Activated T-helper 17 cell treated with anti-CD3 and anti-CD28 coated beads, Interleukin-2, amount 50 U/mL, for 72 hours (primary cell): Measurements from ENCODE around the gene ZDHHC1. TPM values are rescaled to one million over a fixed set of nuclear protein-coding genes. Genes with fewer than 3 reads are reported as not detected.
"Not testable (repeated sequence)": the region's sequence is repeated elsewhere in the genome, so short reads cannot be mapped to it uniquely, and the experiment has no call there.

Source experiments
- ATAC-seq: fragments of 150-1000 bp; cut with Tn5 transposase; replicated peaks from 2 replicates; pipeline ENCODE4 v1.10.0; 2021; ENCODE audit warnings: mild to moderate bottlenecking, moderate library complexity
- H3K27ac Mint-ChIP-seq: one replicate; pipeline ENCODE4 v1.8.0; 2022; ENCODE audit warnings: mixed read lengths
- H3K27me3 Mint-ChIP-seq: one replicate; pipeline ENCODE4 v1.8.0; 2022; ENCODE audit warnings: mixed read lengths
- H3K36me3 Mint-ChIP-seq: one replicate; pipeline ENCODE4 v1.8.0; 2022; ENCODE audit warnings: low read depth, mild to moderate bottlenecking, mixed read lengths
- H3K4me1 Mint-ChIP-seq: one replicate; pipeline ENCODE4 v1.8.0; 2022; ENCODE audit warnings: mixed read lengths
- H3K4me3 Mint-ChIP-seq: one replicate; pipeline ENCODE4 v1.8.0; 2022; ENCODE audit warnings: mild to moderate bottlenecking, mixed read lengths
- H3K9me3 Mint-ChIP-seq: one replicate; pipeline ENCODE4 v1.8.0; 2022; ENCODE audit warnings: mixed read lengths
- total RNA-seq, 2 donors: library from RNA; stranded (reverse); gene quantifications; one replicate each; pipeline ENCODE4 v1.2.3, GENCODE V29; 2022

ZDHHC1 gene
- total RNA-seq, 2 donors from 2014 or later = 0.52 to 0.74 TPM

- peak overlapping the region; percentile 46 for H3K27ac Mint-ChIP-seq
- not testable (repeated sequence) for H3K9me3 Mint-ChIP-seq, H3K36me3 Mint-ChIP-seq, H3K4me1 Mint-ChIP-seq, ATAC-seq
- peak overlapping the region; percentile 64 for H3K4me3 Mint-ChIP-seq
- H3K27me3 Mint-ChIP-seq = peaks cover 21% of the 10 kb centered on the region
These were observed 856 bp downstream of the ZDHHC1 start for GRCh38 chr16:67415421-67415820.

DNA sequence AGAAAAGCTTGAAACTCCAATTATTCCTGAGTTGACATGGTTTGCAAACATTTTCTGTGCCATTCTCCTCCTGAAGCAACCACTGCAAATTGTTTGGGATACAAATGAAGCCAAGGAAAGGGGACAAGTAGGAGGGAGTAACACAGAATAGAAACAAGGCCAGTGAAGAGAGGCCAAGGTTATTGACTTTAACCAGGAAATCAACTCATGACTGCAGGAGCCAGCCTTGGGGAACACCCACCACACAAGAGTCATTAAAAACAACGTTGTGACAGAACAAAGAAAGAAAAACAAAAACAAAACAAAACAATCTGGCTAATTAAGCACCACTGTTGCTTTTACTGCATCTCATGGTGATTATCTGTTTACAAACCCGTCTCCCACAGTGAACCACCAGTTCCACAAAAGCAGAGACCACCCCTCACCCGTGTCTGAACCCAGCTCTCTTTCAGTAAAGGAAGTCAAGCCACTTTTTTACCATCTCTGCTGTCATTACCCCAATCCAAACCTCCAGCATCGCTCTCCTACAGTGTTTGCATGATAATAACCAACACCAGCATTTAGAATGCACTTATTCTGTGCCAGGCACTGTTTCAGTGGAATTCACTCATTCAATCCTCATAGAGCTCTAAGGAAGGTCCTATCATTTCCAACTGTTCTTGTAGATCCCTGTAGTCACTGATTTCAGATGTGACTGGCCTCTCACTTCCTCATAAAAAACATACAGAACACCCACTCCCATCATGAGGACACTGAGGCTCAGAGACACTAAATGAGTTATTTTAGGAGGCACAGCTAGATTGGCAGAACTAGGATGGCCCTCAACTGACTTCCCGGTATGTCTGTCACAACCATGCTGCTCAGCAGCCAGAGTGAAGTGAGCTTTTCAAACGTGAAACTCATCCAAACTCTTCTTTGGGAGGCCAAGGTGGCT lies 2.0 kb downstream of the ZDHHC1 start:
- no peak for ATAC-seq
- H3K27ac Mint-ChIP-seq = no peak overlapping the region
- no peaks in the 10 kb centered on the region for H3K4me1 Mint-ChIP-seq
- H3K9me3 Mint-ChIP-seq = no peaks in the 10 kb centered on the region
- H3K27me3 Mint-ChIP-seq = peaks cover 17% of the 10 kb centered on the region
- no peaks in the 10 kb centered on the region for H3K36me3 Mint-ChIP-seq
- H3K4me3 Mint-ChIP-seq = no peak overlapping the region

GRCh38 chr16:67412294-67412693 lies 4.0 kb downstream of the ZDHHC1 start:
- H3K27me3 Mint-ChIP-seq = peaks cover 12% of the 10 kb centered on the region
- H3K36me3 Mint-ChIP-seq = no peaks in the 10 kb centered on the region
- no peaks in the 10 kb centered on the region for H3K4me1 Mint-ChIP-seq
- H3K9me3 Mint-ChIP-seq = no peaks in the 10 kb centered on the region
- H3K4me3 Mint-ChIP-seq = no peak overlapping the region
- ATAC-seq = no peak
- no peak overlapping the region for H3K27ac Mint-ChIP-seq

- Mint-ChIP-seq H3K4me1 (no peaks in the 10 kb centered on the region), H3K27ac (no peak overlapping the region), H3K4me3 (no peak overlapping the region), H3K27me3 (peaks cover 7% of the 10 kb centered on the region), H3K9me3 (no peaks in the 10 kb centered on the region), H3K36me3 (no peaks in the 10 kb centered on the region)
- no peak for ATAC-seq
These were observed 4.9 kb downstream of the ZDHHC1 start for GRCh38 chr16:67411339-67411738.

GRCh38 chr16:67409631-67410030 lies 6.6 kb downstream of the ZDHHC1 start:
- Mint-ChIP-seq H3K27ac (no peak overlapping the region), H3K27me3 (peaks cover 3% of the 10 kb centered on the region), H3K36me3 (no peaks in the 10 kb centered on the region), H3K4me1 (no peaks in the 10 kb centered on the region), H3K9me3 (no peaks in the 10 kb centered on the region), H3K4me3 (no peak overlapping the region)
- no peak for ATAC-seq

DNA sequence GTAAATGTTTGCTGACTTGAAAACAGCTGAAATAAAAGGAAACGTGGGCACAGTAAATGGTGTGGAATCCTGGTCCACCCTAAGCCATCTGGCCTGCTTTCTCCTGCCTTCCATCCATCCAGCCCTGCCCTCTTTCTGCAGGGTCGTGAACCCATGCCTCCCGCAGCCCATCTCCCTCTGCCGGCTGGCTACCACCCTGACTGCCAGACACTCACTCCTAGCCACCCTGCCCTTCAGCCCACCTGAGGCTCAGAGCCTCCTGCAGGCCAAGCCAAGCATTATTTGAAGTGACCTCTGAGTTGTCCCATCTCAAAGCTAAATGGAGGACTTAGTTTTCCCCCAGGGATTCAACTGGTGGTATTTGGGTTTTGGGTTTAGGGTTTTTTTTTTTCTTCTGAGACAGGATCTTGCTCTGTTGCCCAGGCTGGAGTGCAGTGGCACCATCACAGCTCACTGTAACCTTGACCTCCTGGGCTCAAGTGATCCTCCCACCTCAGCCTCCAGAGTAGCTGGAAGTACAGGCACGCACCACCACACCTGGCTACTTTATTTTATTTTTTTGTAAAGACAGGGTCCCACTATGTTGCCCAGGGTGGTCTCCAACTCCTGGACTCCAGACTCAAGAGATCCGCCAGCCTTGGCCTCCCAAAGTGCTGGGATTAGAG lies 8.4 kb downstream of the ZDHHC1 start:
- Mint-ChIP-seq H3K4me1 (no peaks in the 10 kb centered on the region), H3K27ac (no peak overlapping the region), H3K9me3 (no peaks in the 10 kb centered on the region), H3K4me3 (no peak overlapping the region), H3K36me3 (no peaks in the 10 kb centered on the region), H3K27me3 (no peaks in the 10 kb centered on the region)
- no peak for ATAC-seq

DNA sequence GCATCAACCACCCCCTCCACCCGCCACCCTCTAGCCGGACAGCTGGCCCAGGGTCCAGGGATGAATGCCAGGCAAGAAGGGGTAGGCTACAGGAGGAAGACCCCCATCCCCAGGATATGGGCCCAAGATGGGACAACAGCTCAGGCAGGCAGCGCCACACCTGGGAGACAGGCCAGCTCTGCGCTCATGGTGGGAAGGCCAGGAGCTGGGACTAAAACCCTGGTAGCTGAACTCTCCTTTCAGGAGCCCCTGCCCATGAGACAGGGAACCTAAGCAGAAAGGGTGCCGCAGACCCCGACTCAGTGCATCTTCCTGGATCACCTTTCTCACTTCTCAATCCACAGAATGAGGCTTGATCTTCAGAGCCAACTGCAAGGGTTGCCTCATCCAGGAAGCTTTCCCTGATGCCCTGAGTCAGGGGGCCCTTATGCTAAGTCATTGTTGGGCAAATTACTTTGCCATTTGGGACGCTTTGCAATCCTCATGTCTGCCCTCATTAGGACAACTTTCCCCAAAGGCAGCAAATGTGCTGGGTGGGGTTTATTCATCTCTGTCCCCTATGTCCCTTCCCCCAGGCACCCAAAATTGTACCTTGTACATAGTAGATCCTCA lies 9.0 kb downstream of the ZDHHC1 start:
- Mint-ChIP-seq H3K27me3 (peaks cover 1% of the 10 kb centered on the region), H3K4me3 (no peak overlapping the region), H3K9me3 (no peaks in the 10 kb centered on the region), H3K36me3 (no peaks in the 10 kb centered on the region), H3K27ac (no peak overlapping the region), H3K4me1 (no peaks in the 10 kb centered on the region)
- no peak for ATAC-seq

DNA sequence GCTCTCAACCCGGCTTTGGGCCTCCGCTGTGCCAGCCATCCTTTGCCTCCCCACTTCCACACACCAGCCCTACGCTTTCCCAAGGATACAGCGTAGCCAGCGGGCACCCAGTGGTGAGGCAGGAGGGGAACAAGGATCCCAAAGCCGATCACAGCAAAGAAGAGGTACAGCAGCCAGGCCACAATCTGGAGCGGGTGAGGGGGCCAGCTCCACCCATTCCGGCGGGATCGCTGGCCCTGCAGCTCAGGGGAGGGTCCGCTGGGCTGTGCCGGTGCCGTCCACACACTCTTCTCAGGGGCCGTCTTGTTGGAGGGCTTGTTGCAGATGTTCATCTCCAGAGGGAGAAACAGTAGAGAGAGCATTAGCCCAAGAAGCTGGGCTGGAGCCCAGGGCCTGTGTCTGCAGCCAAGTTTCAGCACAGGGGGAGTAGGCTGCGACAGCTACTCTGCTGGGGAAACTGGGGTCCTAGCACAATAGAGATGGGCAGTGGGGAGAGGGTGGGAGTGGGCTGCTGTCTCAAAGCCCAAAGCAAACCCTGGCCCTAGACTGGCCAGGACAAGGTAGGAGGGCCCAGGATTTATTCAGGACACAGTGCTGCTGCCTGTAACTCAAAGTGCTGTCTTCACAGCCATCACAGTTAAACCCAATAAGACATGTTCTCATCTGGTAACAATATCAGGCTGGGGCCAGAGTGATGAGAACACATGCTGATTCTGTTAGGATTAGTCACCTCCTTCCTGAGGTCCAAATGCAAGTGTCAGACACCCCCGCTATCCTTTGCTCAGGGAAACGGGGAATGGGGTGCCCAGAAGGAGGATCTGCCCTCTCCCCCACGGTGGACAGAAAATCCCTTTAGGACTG lies 9.9 kb downstream of the ZDHHC1 start:
- Mint-ChIP-seq H3K4me3 (no peak overlapping the region), H3K4me1 (no peaks in the 10 kb centered on the region), H3K27ac (no peak overlapping the region), H3K9me3 (no peaks in the 10 kb centered on the region), H3K36me3 (no peaks in the 10 kb centered on the region), H3K27me3 (peaks cover 7% of the 10 kb centered on the region)
- ATAC-seq = no peak

GRCh38 chr16:67405336-67405735 lies 10.9 kb downstream of the ZDHHC1 start:
- no peak for ATAC-seq
- Mint-ChIP-seq H3K27me3 (peaks cover 7% of the 10 kb centered on the region), H3K27ac (no peak overlapping the region), H3K4me1 (no peaks in the 10 kb centered on the region), H3K9me3 (no peaks in the 10 kb centered on the region), H3K36me3 (no peaks in the 10 kb centered on the region), H3K4me3 (no peak overlapping the region)

DNA sequence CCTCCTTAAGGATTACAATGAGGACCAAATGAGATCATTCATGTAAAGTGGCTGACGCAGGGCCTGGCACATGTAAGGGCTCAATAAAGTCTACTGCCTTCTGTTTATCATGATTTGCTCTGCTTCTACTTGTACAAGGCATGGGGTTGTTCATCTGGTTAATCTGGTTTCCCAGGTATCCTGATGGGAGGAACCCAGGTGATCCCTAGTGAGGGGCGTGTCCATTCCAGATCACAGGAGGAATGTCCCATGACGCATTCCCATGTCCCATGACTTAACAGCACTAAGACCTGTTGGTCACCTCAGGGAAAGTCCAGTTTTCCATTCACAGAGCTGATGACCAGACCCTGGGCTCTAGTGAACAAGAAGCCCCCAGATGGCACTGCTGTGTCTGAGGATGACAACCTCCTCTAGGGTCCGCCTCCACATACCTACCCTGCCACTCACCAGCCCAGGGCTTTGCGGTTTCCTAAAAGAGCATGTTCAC lies 11.5 kb downstream of the ZDHHC1 start:
- Mint-ChIP-seq H3K27ac (no peak overlapping the region), H3K36me3 (no peaks in the 10 kb centered on the region), H3K4me1 (no peaks in the 10 kb centered on the region), H3K27me3 (peaks cover 7% of the 10 kb centered on the region), H3K4me3 (no peak overlapping the region), H3K9me3 (no peaks in the 10 kb centered on the region)
- ATAC-seq = no peak

GRCh38 chr16:67403976-67404555 lies 12.2 kb downstream of the ZDHHC1 start:
- H3K4me3 Mint-ChIP-seq = no peak overlapping the region
- H3K9me3 Mint-ChIP-seq = no peaks in the 10 kb centered on the region
- H3K36me3 Mint-ChIP-seq = no peaks in the 10 kb centered on the region
- H3K4me1 Mint-ChIP-seq = no peaks in the 10 kb centered on the region
- no peak for ATAC-seq
- H3K27ac Mint-ChIP-seq = no peak overlapping the region
- H3K27me3 Mint-ChIP-seq = peaks cover 7% of the 10 kb centered on the region

- ATAC-seq = no peak
- no peaks in the 10 kb centered on the region for H3K36me3 Mint-ChIP-seq
- peaks cover 13% of the 10 kb centered on the region for H3K27me3 Mint-ChIP-seq
- H3K4me3 Mint-ChIP-seq = no peak overlapping the region
- H3K9me3 Mint-ChIP-seq = no peaks in the 10 kb centered on the region
- no peak overlapping the region for H3K27ac Mint-ChIP-seq
- H3K4me1 Mint-ChIP-seq = no peaks in the 10 kb centered on the region
These were observed 15.4 kb downstream of the ZDHHC1 start for GRCh38 chr16:67400901-67401300.

GRCh38 chr16:67399749-67400704 lies 16.2 kb downstream of the ZDHHC1 start:
- no peaks in the 10 kb centered on the region for H3K4me1 Mint-ChIP-seq
- no peaks in the 10 kb centered on the region for H3K9me3 Mint-ChIP-seq
- no peaks in the 10 kb centered on the region for H3K36me3 Mint-ChIP-seq
- no peak overlapping the region for H3K4me3 Mint-ChIP-seq
- H3K27ac Mint-ChIP-seq = no peak overlapping the region
- H3K27me3 Mint-ChIP-seq = peaks cover 20% of the 10 kb centered on the region
- no peak for ATAC-seq
